ENCODE data around the gene UBTFL1. TPM values are rescaled to one million over a fixed set of nuclear protein-coding genes. Genes with fewer than 3 reads are reported as not detected.
A peak's percentile ranks its signal among the peaks of the same experiment; 100 is the strongest.

Gene UBTFL1
- total RNA-seq, 2 experiments from 2014 or later, result not detected

DNA sequence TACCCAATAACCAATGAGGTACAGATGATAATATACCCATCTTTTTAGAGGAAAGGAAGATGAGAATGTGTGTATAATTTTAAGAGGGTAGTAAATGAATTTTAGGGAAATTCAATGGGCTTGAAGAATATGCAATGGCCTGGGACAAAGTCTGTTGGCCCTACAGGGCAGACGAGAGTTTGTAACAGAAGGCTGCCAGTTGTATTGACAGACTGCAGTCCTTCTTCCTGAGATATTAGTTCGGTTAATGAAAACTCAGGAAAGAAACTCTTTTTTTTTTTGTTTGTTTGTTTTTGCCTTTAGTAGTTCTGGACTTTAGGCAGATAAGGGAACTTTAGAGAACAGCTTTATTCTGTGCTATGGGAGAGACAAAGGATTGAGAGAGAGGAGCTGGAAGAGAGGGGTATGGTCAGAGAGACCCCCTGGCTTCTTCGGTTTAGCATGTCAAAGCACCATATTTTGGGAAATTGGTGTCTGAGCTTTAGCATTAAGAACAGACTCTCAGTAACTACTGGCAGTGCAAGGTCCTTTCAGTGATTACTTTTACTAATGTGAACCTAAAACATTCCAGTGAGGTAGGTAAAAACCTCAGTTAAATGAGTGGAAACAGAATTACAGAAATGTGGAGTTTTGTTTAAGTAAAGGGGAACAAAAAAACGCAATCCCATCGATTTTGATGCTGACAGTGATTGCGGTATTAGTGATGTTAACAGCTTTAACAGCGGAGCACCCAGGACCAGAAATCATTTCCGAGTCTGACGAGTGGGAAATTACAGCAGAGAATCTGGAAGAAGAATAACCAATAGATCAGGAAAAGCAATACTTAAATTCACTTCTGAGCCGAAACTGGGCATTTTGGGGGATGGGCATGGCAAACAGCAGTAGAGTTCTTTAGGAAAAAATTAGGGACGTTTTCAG lies 48.1 kb downstream of the UBTFL1 start:
- POLR2A ChIA-PET, result no interaction called here
- peaks cover 48% of the 10 kb centered on the region for H3K27me3 Mint-ChIP-seq
- DNase-seq (no peak), ATAC-seq (no peak)
- no peak overlapping the region for H3K27ac Mint-ChIP-seq
- H3K4me3 Mint-ChIP-seq, result no peak overlapping the region
- H3K4me1 Mint-ChIP-seq, result peaks cover 12% of the 10 kb centered on the region
- no peaks in the 10 kb centered on the region for H3K36me3 Mint-ChIP-seq (ENCODE audit: low read depth)
- H3K9me3 Mint-ChIP-seq (ENCODE audit: low read depth), result no peaks in the 10 kb centered on the region
- intact Hi-C loops (cut with DNase I, micrococcal nuclease), result no loop called here
- CTCF ChIA-PET, result interaction anchor here (0.6 kb wide), 1 partner anchor 11 kb away, joined by 3 read pairs; no protein-coding TSS in a partner anchor

- ChIA-PET POLR2A (no interaction called here), CTCF (interaction anchor here (0.6 kb wide), 3 partner anchors 10 to 464 kb away, joined by 3 read pairs; no protein-coding TSS in a partner anchor)
- Mint-ChIP-seq H3K27me3 (peaks cover 51% of the 10 kb centered on the region), H3K9me3 (ENCODE audit: low read depth) (no peaks in the 10 kb centered on the region), H3K27ac (no peak within 1 kb of the TSS), H3K4me1 (peaks cover 12% of the 10 kb centered on the region), H3K4me3 (no peak within 1 kb of the TSS), H3K36me3 (ENCODE audit: low read depth) (no peaks in the 10 kb centered on the region)
- intact Hi-C loops (cut with DNase I, micrococcal nuclease), result no loop called here
- ATAC-seq, result no peak
- DNase-seq, result peak; percentile 12
Observed at GRCh38 chr11:90134478-90135003, 48.8 kb downstream of the UBTFL1 start, which contains the start of gene NAALAD2. Gene NAALAD2 (plus strand): TSS chr11:90134663. CDS start chr11:90134759, 96 bp downstream.

DNA sequence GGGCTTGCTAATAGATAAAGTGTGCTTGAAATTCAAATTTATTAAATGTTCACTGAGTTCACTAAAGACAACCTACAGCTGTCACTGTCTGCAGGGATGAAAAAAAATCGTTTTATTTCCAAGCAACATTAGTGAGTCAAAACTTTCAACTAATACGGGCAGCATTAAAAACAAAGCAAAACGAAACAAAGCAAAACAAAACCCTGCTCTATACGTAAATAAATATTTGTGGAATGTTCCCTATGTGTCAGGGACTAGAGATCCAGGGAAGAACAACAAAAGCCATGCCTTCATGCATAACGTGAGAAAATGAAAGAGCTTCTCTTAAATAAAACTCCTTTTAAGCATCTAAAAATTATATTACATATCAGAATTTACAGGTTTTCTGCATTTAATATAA lies 49.3 kb downstream of the UBTFL1 start:
- POLR2A ChIA-PET, result no interaction called here
- H3K9me3 Mint-ChIP-seq (ENCODE audit: low read depth), result no peaks in the 10 kb centered on the region
- intact Hi-C loops (cut with DNase I, micrococcal nuclease), result no loop called here

More for the DNA sequence above, 49.3 kb downstream of the UBTFL1 start:
- ATAC-seq (no peak), DNase-seq (no peak)
- Mint-ChIP-seq H3K4me1 (peaks cover 12% of the 10 kb centered on the region), H3K27me3 (peaks cover 49% of the 10 kb centered on the region), H3K36me3 (ENCODE audit: low read depth) (no peaks in the 10 kb centered on the region), H3K27ac (no peak overlapping the region), H3K4me3 (no peak overlapping the region)
- CTCF ChIA-PET, result interaction anchor here (0.6 kb wide), 3 partner anchors 10 to 464 kb away, joined by 3 read pairs; no protein-coding TSS in a partner anchor

Other genes starting within 250 kb of the UBTFL1 start
- not detected for gene TRIM64B, start 207.5 kb upstream of the UBTFL1 start, total RNA-seq
- not detected for gene TRIM49D1, start 163.7 kb upstream of the UBTFL1 start, total RNA-seq
- gene TRIM49D2, start 161.9 kb upstream of the UBTFL1 start, total RNA-seq, result not detected
- gene TRIM64, start 119.9 kb upstream of the UBTFL1 start, total RNA-seq, result not detected
- gene TRIM49C, start 54.8 kb upstream of the UBTFL1 start, total RNA-seq, result not detected
- gene NAALAD2, start 48.7 kb downstream of the UBTFL1 start, total RNA-seq, result not detected
- 100 to 1,000 TPM in 1 of 2 experiments, 10 to 100 TPM in 1; 85.4 to 112 TPM for gene CHORDC1, start 137.1 kb downstream of the UBTFL1 start, total RNA-seq